Muscle layer of duodenum (tissue), 2 donors: ENCODE results near the gene MRPL40.
"Not testable (repeated sequence)": the region's sequence is repeated elsewhere in the genome, so short reads cannot be mapped to it uniquely, and the experiment has no call there.

ENCODE experiments used
- H3K27ac ChIP-seq: one replicate; pipeline ENCODE4 v1.7.0; 2013; ENCODE audit warnings: mild to moderate bottlenecking, low read length
- H3K27me3 ChIP-seq: one replicate; pipeline ENCODE4 v1.7.0; 2013; ENCODE audit warnings: low read depth, mild to moderate bottlenecking, control low read depth, low read length
- H3K36me3 ChIP-seq, 2 donors: one replicate each; pipeline ENCODE4 v1.7.0; 2013; ENCODE audit warnings: low read length in 2 of 2, control low read depth in 1 of 2, mild to moderate bottlenecking in 1 of 2; ENCODE audit not compliant: insufficient read depth in 2 of 2, control insufficient read depth in 1 of 2
- H3K4me1 ChIP-seq, 2 donors: one replicate each; pipeline ENCODE4 v1.7.0; 2013; ENCODE audit warnings: low read length in 2 of 2, mild to moderate bottlenecking in 2 of 2, control low read depth in 1 of 2, moderate library complexity in 1 of 2; ENCODE audit not compliant: insufficient read depth in 2 of 2, control insufficient read depth in 1 of 2
- H3K4me3 ChIP-seq, 2 donors: one replicate each; pipeline ENCODE4 v1.7.0; 2013; ENCODE audit warnings: low read length in 2 of 2, low read depth in 1 of 2, mild to moderate bottlenecking in 1 of 2
- H3K9me3 ChIP-seq, 2 donors: one replicate each; pipeline ENCODE4 v1.7.0; 2013; ENCODE audit warnings: low read length in 2 of 2, control low read depth in 1 of 2, mild to moderate bottlenecking in 1 of 2; ENCODE audit not compliant: control insufficient read depth in 1 of 2
- donor health status: healthy.

Gene MRPL40

GRCh38 chr22:19429950-19430889, 2.1 kb upstream of the MRPL40 start:
- Histone ChIP-seq H3K27ac (peak overlapping the region; percentile 56), H3K27me3 (no peaks in the 10 kb centered on the region), H3K4me3 (peak overlapping the region; percentile 93 to 99), H3K9me3 (no peaks in the 10 kb centered on the region), H3K36me3 (peaks cover 9 to 13% of the 10 kb centered on the region in 2 donors), H3K4me1 (peaks cover 11 to 35% of the 10 kb centered on the region in 2 donors)

- Histone ChIP-seq H3K27me3 (no peaks in the 10 kb centered on the region), H3K27ac (peak overlapping the region; percentile 56), H3K9me3 (no peaks in the 10 kb centered on the region), H3K4me3 (peak overlapping the region; percentile 93 to 99), H3K4me1 (peaks cover 11 to 35% of the 10 kb centered on the region in 2 donors), H3K36me3 (peaks cover 15 to 20% of the 10 kb centered on the region in 2 donors)
These were observed 1.3 kb upstream of the MRPL40 start for GRCh38 chr22:19430890-19431541.

DNA sequence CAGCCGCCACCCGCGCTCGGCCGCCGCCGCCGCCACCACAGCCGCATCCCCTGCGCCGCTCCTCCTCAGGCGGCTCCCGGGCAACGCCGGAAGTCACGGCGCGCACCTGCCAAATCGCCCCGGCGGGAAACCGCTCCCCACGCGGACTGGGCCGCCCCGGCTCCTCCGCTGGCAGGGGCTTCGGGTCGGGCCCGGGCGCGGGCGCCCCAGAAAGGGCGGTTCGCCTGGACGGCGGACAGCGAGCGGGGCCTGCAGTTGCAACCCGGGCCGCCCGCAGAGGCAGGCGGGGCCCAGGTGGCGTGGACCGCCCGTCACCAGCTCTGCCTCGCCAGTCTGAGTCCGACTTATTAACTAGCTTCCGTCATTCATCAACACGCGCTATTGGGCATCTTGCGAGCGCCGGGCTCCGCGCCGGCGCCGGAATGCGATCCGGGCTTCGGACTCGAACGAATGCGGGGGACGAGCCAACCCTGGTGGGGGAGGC, 654 bp upstream of the MRPL40 start, which contains the start of gene HIRA:
Gene HIRA, minus strand, starts transcription at position 85 of the 484 bp plus-strand sequence. CDS start 257 bp downstream, outside the sequence.
- H3K27ac ChIP-seq: peak within 1 kb of the TSS; percentile 96

DNA sequence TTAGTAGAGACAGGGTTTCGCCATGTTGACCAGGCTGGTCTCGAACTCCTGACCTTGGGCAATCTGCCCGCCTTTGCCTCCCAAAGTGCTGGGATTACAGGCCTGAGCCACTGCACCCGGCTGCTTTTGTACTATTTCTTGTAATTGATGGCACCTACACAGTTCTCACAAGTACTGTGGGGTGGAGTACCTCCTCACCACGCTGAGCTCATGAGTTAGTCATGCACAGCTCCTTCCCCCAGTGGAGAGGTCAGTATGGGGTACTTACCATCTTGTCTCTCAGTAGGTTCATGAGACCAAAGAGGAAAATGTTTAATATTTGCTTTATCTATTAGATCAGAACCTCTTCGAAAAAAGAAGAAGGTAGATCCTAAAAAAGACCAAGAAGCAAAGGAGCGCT, 2.1 kb downstream of the MRPL40 start:
- no peaks in the 10 kb centered on the region for H3K27me3 ChIP-seq
- H3K9me3 ChIP-seq: no peaks in the 10 kb centered on the region
- peaks cover 11 to 25% of the 10 kb centered on the region in 2 donors for H3K4me1 ChIP-seq
- peaks cover 15 to 26% of the 10 kb centered on the region in 2 donors for H3K36me3 ChIP-seq
- H3K27ac ChIP-seq: no peak overlapping the region
- H3K4me3 ChIP-seq: no peak overlapping the region

More for the DNA sequence above, 654 bp upstream of the MRPL40 start, which contains the start of gene HIRA:
- no peaks in the 10 kb centered on the region for H3K27me3 ChIP-seq
- H3K9me3 ChIP-seq: no peaks in the 10 kb centered on the region
- peaks cover 15 to 24% of the 10 kb centered on the region in 2 donors for H3K36me3 ChIP-seq
- H3K4me1 ChIP-seq: peaks cover 11 to 35% of the 10 kb centered on the region in 2 donors
- H3K4me3 ChIP-seq: peak within 1 kb of the TSS; percentile 93 to 99

DNA sequence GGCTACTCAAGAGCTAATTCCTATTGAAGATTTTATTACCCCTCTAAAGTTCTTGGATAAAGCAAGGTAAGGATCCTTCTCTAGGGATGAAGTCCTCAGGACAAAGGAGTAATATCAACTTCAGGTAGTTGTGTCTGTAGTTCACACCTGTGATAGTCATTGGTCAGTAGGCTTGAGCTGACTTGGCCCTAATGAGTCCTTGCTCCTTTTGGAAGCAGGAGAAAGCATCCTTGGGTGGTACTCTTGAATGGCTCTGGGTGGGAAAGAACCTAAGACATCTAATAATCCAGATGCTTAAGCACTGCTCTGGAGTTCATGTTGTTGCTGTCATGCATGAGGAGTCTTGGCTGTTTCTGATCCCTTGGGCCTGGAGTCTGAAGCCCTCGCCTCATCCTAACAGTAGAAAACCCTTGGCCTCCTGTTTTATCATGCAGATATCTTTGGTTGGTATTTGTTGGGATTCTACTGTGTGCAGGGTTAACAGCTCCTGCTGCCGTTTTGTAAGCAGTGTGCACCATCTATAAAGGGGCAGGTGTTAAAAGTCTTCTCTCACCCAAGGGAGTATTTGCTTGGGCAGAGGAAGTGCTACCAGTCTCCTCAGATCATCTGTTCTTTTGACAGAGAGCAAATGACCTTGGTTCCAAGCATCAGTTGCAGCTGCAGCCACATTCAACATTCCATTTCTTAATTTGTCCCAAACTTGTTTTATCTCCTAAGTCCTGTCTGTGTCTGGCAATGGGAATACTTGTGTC, 2.7 kb downstream of the MRPL40 start:
- Histone ChIP-seq H3K4me3 (no peak overlapping the region), H3K36me3 (peaks cover 15 to 28% of the 10 kb centered on the region in 2 donors), H3K4me1 (peaks cover 9 to 19% of the 10 kb centered on the region in 2 donors), H3K9me3 (no peaks in the 10 kb centered on the region), H3K27me3 (no peaks in the 10 kb centered on the region), H3K27ac (no peak overlapping the region)

DNA sequence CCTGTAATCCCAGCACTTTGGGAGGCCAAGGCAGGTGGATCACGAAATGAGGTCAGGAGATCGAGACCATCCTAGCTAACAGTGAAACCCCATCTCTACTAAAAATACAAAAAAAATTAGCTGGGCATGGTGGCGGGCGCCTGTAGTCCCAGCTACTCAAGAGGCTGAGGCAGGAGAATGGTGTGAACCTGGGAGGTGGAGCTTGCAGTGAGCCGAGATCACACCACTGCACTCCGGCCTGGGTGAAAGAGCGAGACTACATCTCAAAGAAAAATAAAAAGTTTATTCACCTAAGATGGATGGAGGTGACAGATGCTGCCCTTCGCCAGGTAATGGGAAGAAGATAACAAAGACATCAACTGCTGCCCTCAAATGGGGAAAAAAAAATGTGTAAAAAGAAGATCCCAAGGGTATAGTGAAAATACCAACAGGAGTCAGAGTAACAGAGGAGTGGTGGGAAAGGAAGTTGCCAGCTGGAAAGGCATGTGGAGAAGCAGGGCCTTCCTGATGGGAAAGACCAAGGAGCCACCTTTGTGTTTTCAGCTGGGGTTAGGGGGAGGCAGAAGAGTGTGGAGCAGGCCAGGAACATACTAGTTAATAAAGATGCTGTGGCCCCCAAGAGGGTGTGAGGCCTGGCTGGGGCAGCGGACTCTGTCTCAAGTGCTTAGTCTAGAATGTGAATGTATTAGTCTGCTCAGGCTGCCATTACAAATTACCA, 4.3 kb downstream of the MRPL40 start:
- not testable (repeated sequence) for H3K27ac ChIP-seq, H3K4me1 ChIP-seq, H3K4me3 ChIP-seq, H3K9me3 ChIP-seq, H3K27me3 ChIP-seq
- H3K36me3 ChIP-seq: peaks cover 19 to 33% of the 10 kb centered on the region in 2 donors

DNA sequence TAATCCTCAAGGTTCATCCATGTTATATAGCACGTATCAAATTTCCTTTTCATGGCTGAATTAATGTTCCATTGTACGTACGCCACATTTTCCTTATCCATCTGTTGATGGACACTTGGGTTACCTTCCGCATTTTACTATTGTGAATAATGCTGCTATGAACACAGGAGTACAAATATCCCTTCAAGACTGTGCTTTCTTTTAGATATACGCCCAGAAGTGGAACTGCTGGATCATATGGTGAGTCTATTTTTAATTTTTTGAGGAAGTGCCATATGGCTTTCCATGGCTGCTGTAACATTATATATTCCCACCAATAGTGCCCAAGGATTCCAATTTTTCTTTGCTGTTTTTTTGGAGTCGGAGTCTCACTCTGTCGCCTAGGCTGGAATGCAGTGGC, 6.0 kb downstream of the MRPL40 start:
- H3K4me1 ChIP-seq: peaks cover 0 to 5% of the 10 kb centered on the region in 2 donors
- H3K36me3 ChIP-seq: peaks cover 22 to 34% of the 10 kb centered on the region in 2 donors
- no peaks in the 10 kb centered on the region for H3K9me3 ChIP-seq
- H3K4me3 ChIP-seq: no peak overlapping the region
- no peak overlapping the region for H3K27ac ChIP-seq
- H3K27me3 ChIP-seq: no peaks in the 10 kb centered on the region

DNA sequence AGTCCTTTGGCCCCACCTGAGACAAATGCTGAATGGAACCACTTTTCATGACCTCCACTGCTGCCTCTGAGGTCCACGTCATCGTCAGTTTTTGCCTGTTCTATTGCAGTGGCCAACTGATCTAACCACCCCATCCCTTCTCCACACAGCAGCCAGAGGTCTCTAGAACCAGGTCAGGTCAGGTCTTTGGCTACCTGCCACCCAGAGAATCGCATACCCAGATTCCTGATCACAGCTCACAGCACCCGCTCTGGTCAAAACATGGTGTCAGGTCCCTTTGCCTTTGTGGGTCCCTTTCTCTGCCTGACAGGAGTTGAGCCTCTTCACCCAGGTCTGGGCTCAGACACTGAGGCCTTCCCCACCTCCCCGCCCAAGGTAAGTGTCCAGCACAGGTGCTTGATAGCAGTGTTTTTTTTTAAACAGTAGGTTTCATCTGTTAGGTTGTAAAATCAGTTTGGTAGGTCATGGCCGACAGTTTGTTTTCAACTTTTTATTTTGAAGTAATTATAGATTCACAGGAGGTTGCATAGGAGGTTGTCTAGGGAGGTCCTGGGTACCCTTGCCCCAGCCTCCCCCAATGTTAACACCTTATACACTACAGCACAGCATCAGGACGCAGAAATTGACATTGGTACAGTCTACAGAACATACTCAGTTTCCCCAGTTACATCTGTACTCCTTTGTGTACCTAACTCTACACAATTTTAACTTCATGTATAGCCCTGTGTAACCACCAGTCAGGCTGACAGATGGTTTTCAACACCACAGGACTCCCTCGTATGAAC, 8.3 kb downstream of the MRPL40 start:
- Histone ChIP-seq H3K27me3 (no peaks in the 10 kb centered on the region), H3K36me3 (peaks cover 17 to 27% of the 10 kb centered on the region in 2 donors), H3K9me3 (no peaks in the 10 kb centered on the region), H3K4me3 (no peak overlapping the region), H3K4me1 (peaks cover 0 to 2% of the 10 kb centered on the region in 2 donors), H3K27ac (no peak overlapping the region)

- Histone ChIP-seq H3K9me3 (no peaks in the 10 kb centered on the region), H3K36me3 (peaks cover 15 to 18% of the 10 kb centered on the region in 2 donors), H3K27me3 (no peaks in the 10 kb centered on the region), H3K4me1 (peaks cover 5 to 15% of the 10 kb centered on the region in 2 donors), H3K4me3 (no peak overlapping the region), H3K27ac (no peak overlapping the region)
These were observed 9.8 kb downstream of the MRPL40 start for GRCh38 chr22:19442166-19442565.
